GM06990 (cell line): ENCODE measurements around the gene RGS7.

ENCODE experiments used
- DNase-seq: peaks from one replicate; pipeline ENCODE4 v3.0.0-alpha.2; 2011; ENCODE audit not compliant: insufficient read length; ENCODE audit errors: extremely low read depth
- H3K27me3 ChIP-seq: replicated peaks from 2 replicates; pipeline ENCODE4 v1.6.0; 2011; ENCODE audit warnings: low read length; ENCODE audit not compliant: control insufficient read depth, insufficient read depth
- H3K36me3 ChIP-seq: 2 replicates; pipeline ENCODE4 v1.5.1; 2011; ENCODE audit warnings: low read length; ENCODE audit not compliant: control insufficient read depth, insufficient read depth
- H3K4me3 ChIP-seq: replicated peaks from 2 replicates; pipeline ENCODE4 v1.5.1; 2011; ENCODE audit warnings: low read depth, mild to moderate bottlenecking, control low read depth, low read length
- TF ChIP-seq, protein P1 (sequence below): IDR thresholded peaks from 2 replicates; pipeline ENCODE4 v1.5.1; 2011; ENCODE audit warnings: low read length, control low read depth, mild to moderate bottlenecking, inconsistent platforms; ENCODE audit not compliant: insufficient read depth, poor library complexity, severe bottlenecking

Gene RGS7

DNA sequence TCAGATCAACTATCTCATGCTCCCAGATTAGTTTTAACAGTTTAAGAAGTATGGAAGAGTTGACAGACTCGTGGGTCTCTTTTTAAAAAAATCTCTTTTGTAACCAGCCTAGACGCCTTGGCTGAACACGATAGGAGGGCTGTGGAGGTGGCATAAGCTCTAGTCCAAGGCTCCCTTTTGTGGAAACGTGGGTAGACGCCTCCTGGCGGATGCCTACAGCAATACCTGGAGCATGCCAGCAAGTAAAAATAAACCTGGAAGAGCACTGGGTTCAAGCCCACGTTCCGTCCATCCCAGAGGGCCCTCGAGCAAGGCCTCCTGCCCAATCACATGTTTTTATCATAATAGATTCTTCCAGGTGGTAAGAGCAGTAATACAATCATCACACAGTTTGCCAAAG lies 87.9 kb downstream of the RGS7 start:
- Histone ChIP-seq H3K36me3 (no peaks in the 10 kb centered on the region), H3K4me3 (no peak overlapping the region), H3K27me3 (no peaks in the 10 kb centered on the region)
- TF ChIP-seq, protein P1, sequence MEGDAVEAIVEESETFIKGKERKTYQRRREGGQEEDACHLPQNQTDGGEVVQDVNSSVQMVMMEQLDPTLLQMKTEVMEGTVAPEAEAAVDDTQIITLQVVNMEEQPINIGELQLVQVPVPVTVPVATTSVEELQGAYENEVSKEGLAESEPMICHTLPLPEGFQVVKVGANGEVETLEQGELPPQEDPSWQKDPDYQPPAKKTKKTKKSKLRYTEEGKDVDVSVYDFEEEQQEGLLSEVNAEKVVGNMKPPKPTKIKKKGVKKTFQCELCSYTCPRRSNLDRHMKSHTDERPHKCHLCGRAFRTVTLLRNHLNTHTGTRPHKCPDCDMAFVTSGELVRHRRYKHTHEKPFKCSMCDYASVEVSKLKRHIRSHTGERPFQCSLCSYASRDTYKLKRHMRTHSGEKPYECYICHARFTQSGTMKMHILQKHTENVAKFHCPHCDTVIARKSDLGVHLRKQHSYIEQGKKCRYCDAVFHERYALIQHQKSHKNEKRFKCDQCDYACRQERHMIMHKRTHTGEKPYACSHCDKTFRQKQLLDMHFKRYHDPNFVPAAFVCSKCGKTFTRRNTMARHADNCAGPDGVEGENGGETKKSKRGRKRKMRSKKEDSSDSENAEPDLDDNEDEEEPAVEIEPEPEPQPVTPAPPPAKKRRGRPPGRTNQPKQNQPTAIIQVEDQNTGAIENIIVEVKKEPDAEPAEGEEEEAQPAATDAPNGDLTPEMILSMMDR = peak; percentile 31
- no peak for DNase-seq

DNA sequence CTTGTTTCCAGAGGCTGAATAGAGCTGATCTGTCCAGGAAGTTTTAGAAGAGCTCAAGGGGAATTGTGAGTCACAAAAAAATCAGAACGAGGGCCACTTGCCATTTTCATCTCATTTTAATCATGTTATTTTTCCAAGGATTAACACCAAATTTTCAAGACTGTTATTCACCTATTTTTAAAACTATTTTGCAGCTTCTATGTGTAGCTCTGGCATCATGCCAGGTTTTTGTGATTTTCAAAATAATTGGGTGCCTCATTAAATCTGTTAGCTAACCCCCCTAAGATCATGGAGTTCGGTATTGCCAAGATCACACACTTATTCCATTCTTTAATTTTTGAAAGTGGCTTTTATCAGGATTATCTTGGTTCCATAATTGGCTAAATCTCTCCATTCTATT lies 90.9 kb downstream of the RGS7 start:
- no peaks in the 10 kb centered on the region for H3K36me3 ChIP-seq
- DNase-seq = no peak
- no peak overlapping the region for H3K4me3 ChIP-seq
- no peaks in the 10 kb centered on the region for H3K27me3 ChIP-seq
- TF ChIP-seq, protein P1 = no peak

DNA sequence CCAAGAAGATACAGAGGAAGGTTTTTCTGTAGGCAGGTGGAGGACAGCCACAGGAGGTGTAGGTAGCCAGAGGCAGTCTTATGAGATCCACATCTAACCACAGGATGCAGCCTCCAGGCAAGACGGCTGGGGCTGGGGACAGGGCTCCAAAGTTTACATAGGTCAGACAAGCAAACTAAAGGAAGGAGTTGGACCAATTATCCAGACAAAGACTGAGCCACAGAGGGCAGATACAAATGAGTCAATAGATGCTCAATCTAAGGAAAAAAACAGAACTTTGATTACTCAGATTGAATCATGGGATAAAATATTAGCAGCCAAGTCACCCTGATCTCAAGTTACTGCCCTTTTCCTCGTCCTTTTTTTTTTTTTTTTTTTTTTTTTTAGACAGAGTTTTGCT lies 91.6 kb downstream of the RGS7 start:
- TF ChIP-seq, protein P1 = no peak
- Histone ChIP-seq H3K4me3 (no peak overlapping the region), H3K27me3 (no peaks in the 10 kb centered on the region), H3K36me3 (no peaks in the 10 kb centered on the region)
- DNase-seq = no peak

DNA sequence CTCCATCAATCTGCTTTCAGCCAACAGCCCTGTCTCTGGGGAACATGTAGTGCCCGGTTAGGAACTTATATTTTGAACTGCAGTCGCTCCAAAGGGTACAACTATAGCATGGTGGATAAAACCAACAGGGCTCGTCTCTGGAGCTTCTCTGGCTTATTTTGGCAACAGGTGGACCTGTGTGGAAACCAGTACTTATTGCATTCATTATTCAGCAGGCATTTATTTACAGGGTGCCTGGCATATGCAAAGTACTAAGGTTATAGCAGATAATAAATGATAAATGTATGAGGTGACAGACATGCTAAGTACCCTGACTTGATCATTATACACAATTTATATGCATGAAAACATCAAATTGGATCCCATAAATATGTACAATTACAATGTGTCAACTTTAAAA lies 93.7 kb downstream of the RGS7 start:
- Histone ChIP-seq H3K4me3 (no peak overlapping the region), H3K36me3 (no peaks in the 10 kb centered on the region), H3K27me3 (no peaks in the 10 kb centered on the region)
- no peak for DNase-seq
- TF ChIP-seq, protein P1 = no peak

DNA sequence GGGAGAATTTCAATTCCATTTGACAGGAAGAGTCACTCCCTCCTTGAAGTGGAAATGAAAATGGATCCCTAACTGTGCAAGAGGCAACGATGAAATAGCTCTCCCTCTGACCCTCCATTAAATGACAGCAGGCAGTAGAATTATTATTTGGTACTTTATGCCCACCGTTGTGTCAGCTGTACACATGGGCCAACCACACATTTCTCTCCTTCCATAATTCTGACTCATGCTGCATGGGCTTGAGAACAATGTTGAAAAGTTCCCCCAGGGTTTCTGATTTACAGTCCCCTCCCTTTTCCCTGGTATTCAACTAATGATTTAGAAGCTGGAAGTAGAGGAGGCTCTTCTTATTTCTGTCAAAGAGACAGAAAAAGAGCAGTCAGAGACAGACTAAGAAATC lies 103.5 kb downstream of the RGS7 start:
- no peaks in the 10 kb centered on the region for H3K36me3 ChIP-seq
- TF ChIP-seq, protein P1 = no peak
- no peak for DNase-seq

DNA sequence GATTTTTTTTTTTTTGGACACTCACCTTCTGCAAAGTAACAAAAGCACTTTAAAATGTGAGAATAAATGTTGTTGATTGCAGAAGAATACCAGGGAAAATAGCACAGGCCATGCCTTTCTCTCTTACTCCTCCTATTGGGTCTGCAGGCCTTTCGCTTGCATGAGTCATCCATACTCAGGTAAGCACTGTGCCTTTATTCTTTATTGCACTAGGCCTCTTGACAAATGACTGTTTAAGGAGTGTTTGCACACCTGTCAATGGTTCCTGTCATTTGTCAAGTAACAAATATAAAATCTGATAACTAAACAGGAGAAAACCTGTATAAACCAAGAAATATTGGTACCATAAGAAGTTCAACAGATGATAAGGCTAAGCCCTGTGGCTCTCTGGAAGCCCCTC lies 106.5 kb downstream of the RGS7 start:
- TF ChIP-seq, protein P1 = no peak
- H3K36me3 ChIP-seq = no peaks in the 10 kb centered on the region

More for the DNA sequence above, 103.5 kb downstream of the RGS7 start:
- H3K4me3 ChIP-seq = no peak overlapping the region
- no peaks in the 10 kb centered on the region for H3K27me3 ChIP-seq

More for the DNA sequence above, 106.5 kb downstream of the RGS7 start:
- Histone ChIP-seq H3K27me3 (no peaks in the 10 kb centered on the region), H3K4me3 (no peak overlapping the region)
- DNase-seq = no peak
